ENCODE measurements around the gene CEND1.

GRCh38 chr11:832529-833113 lies 42.7 kb upstream of the CEND1 start, which contains the start of gene CD151:
- TF ChIP-seq EZH2 (optimal IDR thresholded peaks at IDR 0.05; ENCODE audit: low read depth, low read length): no peak
- TF ChIP-seq CTCF (IDR thresholded peaks at IDR 0.05; ENCODE audit: low read length): no peak

All from MM.1S (cell line).